Transverse colon (tissue), 4 donors: ENCODE measurements around the gene TFDP2. TPM values are rescaled to one million over a fixed set of nuclear protein-coding genes. Genes with fewer than 3 reads are reported as not detected.
A peak's percentile ranks its signal among the peaks of the same experiment; 100 is the strongest.

Source experiments
- DNase-seq: peaks from one replicate; pipeline ENCODE4 v3.0.0-alpha.2; 2019
- H3K27ac ChIP-seq, 4 donors: fragments of 200-600 bp; sonication (generic); 2 replicates each; pipeline ENCODE4 v1.5.1; 2016 to 2018; ENCODE audit warnings: inconsistent platforms in 4 of 4
- H3K27me3 ChIP-seq: fragments of 200-600 bp; sonication (generic); 2 replicates; pipeline ENCODE4 v1.5.1; 2017; ENCODE audit warnings: inconsistent platforms
- H3K36me3 ChIP-seq, 4 donors: fragments of 200-600 bp; sonication (generic); 2 replicates each; pipeline ENCODE4 v1.5.1; 2017 to 2019; ENCODE audit warnings: inconsistent platforms in 4 of 4
- H3K4me1 ChIP-seq, 4 donors: fragments of 200-600 bp; sonication (generic); 2 replicates each; pipeline ENCODE4 v1.5.1; 2017 to 2020; ENCODE audit warnings: inconsistent platforms in 4 of 4
- H3K4me3 ChIP-seq, 4 donors: fragments of 200-600 bp; sonication (generic); 1 replicate in 1 of 4; 2 replicates in 3 of 4; pipeline versions ENCODE4 v1.5.1 to v1.6.1; 2017 to 2019; ENCODE audit warnings: inconsistent platforms in 4 of 4
- H3K9me3 ChIP-seq, 2 donors: fragments of 200-600 bp; sonication (generic); 2 replicates each; pipeline ENCODE4 v1.5.1; 2017 to 2019; ENCODE audit warnings: inconsistent platforms in 2 of 2
- EP300 ChIP-seq: sonication (generic); formaldehyde crosslinking; IDR thresholded peaks from one replicate; pipeline ENCODE4 v1.6.1; 2017; ENCODE audit warnings: antibody characterized with exemption, low read depth
- POLR2A ChIP-seq: fragments of 450-650 bp; IDR thresholded peaks from one replicate; pipeline ENCODE4 v1.6.1; 2016; ENCODE audit warnings: antibody characterized with exemption, mild to moderate bottlenecking, moderate library complexity
- POLR2AphosphoS5 ChIP-seq, 3 donors: sonication (generic); formaldehyde crosslinking; IDR thresholded peaks; one replicate each; pipeline ENCODE4 v1.6.1; 2016; ENCODE audit warnings: antibody characterized with exemption in 3 of 3
- WGBS, 2 donors: methylation state at CpG; one replicate each; pipeline ENCODE4 v1.1.5; 2018; ENCODE audit warnings: low coverage in 1 of 2; 5-methylcytosine and 5-hydroxymethylcytosine counted together
- in situ Hi-C, 4 donors: fragments of 200-750 bp; cut with MboI; loops; one replicate each; pipeline versions ENCODE4 v1.15.0 to v1.15.1; 2017; ENCODE audit warnings: low sequenced_read_pairs in 3 of 4, low pct_ligation_motif_present in 1 of 4, low pct_unique_long_range_greater_than_20kb in 1 of 4
- intact Hi-C: fragments of 100-400 bp; cut with DNase I; formaldehyde crosslinking; loops from one replicate; pipeline ENCODE4 v1.15.1; 2023; ENCODE audit warnings: low total_unique reads
- total RNA-seq, 4 donors: library from RNA; depleted of rRNA; stranded (reverse); fragments of >200 nt; gene quantifications; one replicate each; pipeline ENCODE4 v1.1.0, GENCODE V29; 2016
- TF ChIP-seq, protein P1 (sequence below), 5 experiments: fragments of 200-600 bp in 3 of 5; fragments of 450-650 bp in 2 of 5; sonication (generic) in 3 of 5; IDR thresholded peaks; 1 replicate in 2 of 5; 2 replicates in 3 of 5; pipeline ENCODE4 v1.5.1; 2016 to 2017; ENCODE audit warnings: antibody characterized with exemption in 5 of 5, inconsistent platforms in 3 of 5, mild to moderate bottlenecking in 2 of 5, moderate library complexity in 1 of 5

Gene TFDP2
- total RNA-seq, 4 donors from 2014 or later = 10.3 to 69.2 (median 41.3) TPM

- Histone ChIP-seq H3K9me3 (no peaks in the 10 kb centered on the region), H3K4me3 (no peak overlapping the region), H3K27ac (no peak overlapping the region), H3K27me3 (no peaks in the 10 kb centered on the region), H3K4me1 (no peaks in the 10 kb centered on the region), H3K36me3 (peaks cover 0 to 44% (median 11%) of the 10 kb centered on the region in 4 donors)
- DNase-seq = no peak
- TF ChIP-seq POLR2A = no peak
- 81 to 85% methylated on average over 2 of the region's 2 CpGs for WGBS, 2 donors
- intact Hi-C loops = no loop called here
- in situ Hi-C loops = loop anchor here (25.0 kb wide), 4 partner anchors 184 to 459 kb away; partner anchors contain the start of gene RNF7 (in 3 of the 4)
Observed at GRCh38 chr3:141921316-141921715, 228.0 kb downstream of the TFDP2 start.

DNA sequence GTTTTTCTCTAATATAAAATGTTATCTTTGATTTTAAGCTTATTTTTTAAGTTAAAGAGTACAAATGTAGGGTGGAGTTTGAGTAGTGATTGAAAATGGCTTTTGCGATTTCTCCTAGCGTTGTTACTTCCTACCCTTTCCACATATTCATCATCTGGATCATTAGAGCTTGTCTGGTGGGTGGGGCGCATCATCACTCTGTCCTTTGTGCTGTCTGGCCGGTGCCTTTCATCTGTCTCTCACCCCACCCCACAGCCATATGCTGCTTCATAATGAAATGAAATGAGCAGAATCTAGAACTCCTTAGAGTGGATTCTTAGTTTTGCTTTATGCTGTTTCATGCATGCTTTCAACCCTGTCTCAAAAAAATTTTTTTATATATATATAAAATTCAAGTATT is 228.6 kb downstream of the TFDP2 start:
- H3K27ac ChIP-seq = no peak overlapping the region
- WGBS, 2 donors = 75 to 79% methylated on average over 4 of the region's 4 CpGs
- no peaks in the 10 kb centered on the region for H3K4me1 ChIP-seq
- H3K36me3 ChIP-seq = peaks cover 0 to 49% (median 11%) of the 10 kb centered on the region in 4 donors
- no peak overlapping the region for H3K4me3 ChIP-seq
- no peaks in the 10 kb centered on the region for H3K9me3 ChIP-seq
- DNase-seq = no peak
- intact Hi-C loops (no loop called here), in situ Hi-C loops (loop anchor here (25.0 kb wide), 4 partner anchors 183 to 458 kb away; partner anchors contain the start of gene RNF7 (in 3 of the 4))
- TF ChIP-seq EP300 = no peak
- TF ChIP-seq, protein P1, sequence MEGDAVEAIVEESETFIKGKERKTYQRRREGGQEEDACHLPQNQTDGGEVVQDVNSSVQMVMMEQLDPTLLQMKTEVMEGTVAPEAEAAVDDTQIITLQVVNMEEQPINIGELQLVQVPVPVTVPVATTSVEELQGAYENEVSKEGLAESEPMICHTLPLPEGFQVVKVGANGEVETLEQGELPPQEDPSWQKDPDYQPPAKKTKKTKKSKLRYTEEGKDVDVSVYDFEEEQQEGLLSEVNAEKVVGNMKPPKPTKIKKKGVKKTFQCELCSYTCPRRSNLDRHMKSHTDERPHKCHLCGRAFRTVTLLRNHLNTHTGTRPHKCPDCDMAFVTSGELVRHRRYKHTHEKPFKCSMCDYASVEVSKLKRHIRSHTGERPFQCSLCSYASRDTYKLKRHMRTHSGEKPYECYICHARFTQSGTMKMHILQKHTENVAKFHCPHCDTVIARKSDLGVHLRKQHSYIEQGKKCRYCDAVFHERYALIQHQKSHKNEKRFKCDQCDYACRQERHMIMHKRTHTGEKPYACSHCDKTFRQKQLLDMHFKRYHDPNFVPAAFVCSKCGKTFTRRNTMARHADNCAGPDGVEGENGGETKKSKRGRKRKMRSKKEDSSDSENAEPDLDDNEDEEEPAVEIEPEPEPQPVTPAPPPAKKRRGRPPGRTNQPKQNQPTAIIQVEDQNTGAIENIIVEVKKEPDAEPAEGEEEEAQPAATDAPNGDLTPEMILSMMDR (IDR thresholded peaks at IDR 0.05) = no peak
- no peak for TF ChIP-seq POLR2AphosphoS5 (IDR thresholded peaks at IDR 0.05)
- no peak for TF ChIP-seq POLR2A
- H3K27me3 ChIP-seq = no peaks in the 10 kb centered on the region

GRCh38 chr3:141915766-141916165 is 233.6 kb downstream of the TFDP2 start:
- no peak for DNase-seq
- Histone ChIP-seq H3K27ac (no peak overlapping the region), H3K27me3 (no peaks in the 10 kb centered on the region), H3K9me3 (no peaks in the 10 kb centered on the region), H3K4me3 (no peak overlapping the region), H3K36me3 (peaks cover 0 to 46% (median 6%) of the 10 kb centered on the region in 4 donors), H3K4me1 (no peaks in the 10 kb centered on the region)
- in situ Hi-C loops = loop anchor here (10.0 to 25.0 kb wide), 5 partner anchors 178 to 453 kb away; partner anchors contain the start of gene RNF7 (in 3 of the 4)
- TF ChIP-seq EP300 = no peak
- TF ChIP-seq POLR2A = no peak
- no peak for TF ChIP-seq POLR2AphosphoS5 (IDR thresholded peaks at IDR 0.05)
- TF ChIP-seq, protein P1 (IDR thresholded peaks at IDR 0.05) = no peak
- WGBS, 2 donors = 91% methylated on average over 2 of the region's 2 CpGs
- intact Hi-C loops = no loop called here

DNA sequence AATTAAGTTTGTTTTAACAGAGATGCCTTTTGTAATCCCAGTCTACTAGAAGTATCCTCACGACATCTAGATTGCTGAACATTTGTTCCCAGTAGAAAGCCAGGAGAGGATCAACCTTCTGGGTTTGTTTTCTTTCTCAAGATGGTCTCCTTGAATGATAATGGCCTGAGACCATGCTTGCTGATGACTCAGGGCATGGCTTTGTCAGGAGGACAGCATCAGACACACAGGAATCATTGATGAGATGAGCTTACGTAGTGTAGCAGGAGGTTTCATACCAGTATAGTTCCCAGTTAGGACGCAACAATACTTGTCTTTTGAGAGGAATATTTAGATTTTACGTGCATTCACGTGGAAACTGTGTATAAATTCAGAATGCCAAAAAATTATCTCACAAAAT is 234.3 kb downstream of the TFDP2 start:
- intact Hi-C loops (no loop called here), in situ Hi-C loops (loop anchor here (10.0 to 25.0 kb wide), 5 partner anchors 178 to 453 kb away; partner anchors contain the start of gene RNF7 (in 3 of the 4))
- DNase-seq = no peak
- Histone ChIP-seq H3K27ac (no peak overlapping the region), H3K27me3 (no peaks in the 10 kb centered on the region), H3K36me3 (peaks cover 0 to 49% (median 6%) of the 10 kb centered on the region in 4 donors), H3K4me3 (no peak overlapping the region), H3K4me1 (no peaks in the 10 kb centered on the region), H3K9me3 (no peaks in the 10 kb centered on the region)
- WGBS, 2 donors = 88 to 94% methylated on average over 5 of the region's 5 CpGs
- TF ChIP-seq POLR2A = no peak
- TF ChIP-seq POLR2AphosphoS5 (IDR thresholded peaks at IDR 0.05) = peak in 1 of 3 donors; percentile 5

DNA sequence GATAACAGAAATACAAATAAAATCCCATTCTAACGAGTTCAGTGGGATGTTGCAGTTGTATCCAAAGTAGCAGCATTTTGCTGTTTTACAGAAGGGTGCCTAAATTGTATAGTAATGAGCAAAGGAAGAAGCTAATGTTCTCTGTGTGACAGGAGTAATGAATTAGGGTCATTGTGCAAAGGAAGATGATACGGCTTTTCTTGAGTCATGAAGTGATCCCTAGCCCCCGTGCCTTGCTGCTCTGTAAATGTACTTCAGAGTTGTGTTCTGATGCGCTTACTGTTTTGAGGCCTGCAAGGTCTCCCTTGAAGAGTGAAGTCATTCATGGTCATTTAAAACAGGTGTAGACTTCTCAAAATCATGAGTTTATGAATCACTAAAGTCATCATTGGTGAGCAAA is 235.0 kb downstream of the TFDP2 start:
- peaks cover 0 to 50% (median 4%) of the 10 kb centered on the region in 4 donors for H3K36me3 ChIP-seq
- intact Hi-C loops = no loop called here
- no peaks in the 10 kb centered on the region for H3K27me3 ChIP-seq
- no peak overlapping the region for H3K4me3 ChIP-seq
- no peaks in the 10 kb centered on the region for H3K4me1 ChIP-seq
- DNase-seq = no peak
- in situ Hi-C loops = loop anchor here (10.0 to 25.0 kb wide), 5 partner anchors 177 to 452 kb away; partner anchors contain the start of gene RNF7 (in 3 of the 4)
- 77 to 81% methylated on average over 4 of the region's 4 CpGs for WGBS, 2 donors
- H3K27ac ChIP-seq = no peak overlapping the region
- H3K9me3 ChIP-seq = no peaks in the 10 kb centered on the region
- TF ChIP-seq POLR2A (no peak), POLR2AphosphoS5 (IDR thresholded peaks at IDR 0.05) (no peak), EP300 (no peak)
- TF ChIP-seq, protein P1 (IDR thresholded peaks at IDR 0.05) = no peak
